IPS-NIHi11 (cell line): ENCODE results near the gene ZHX3.
A peak's percentile ranks its signal among the peaks of the same experiment; 100 is the strongest.

ENCODE experiments used
- DNase-seq: peaks from one replicate; pipeline ENCODE4 v3.0.0; 2012; ENCODE audit warnings: mixed read lengths, low spot score

ZHX3 gene, protein sequence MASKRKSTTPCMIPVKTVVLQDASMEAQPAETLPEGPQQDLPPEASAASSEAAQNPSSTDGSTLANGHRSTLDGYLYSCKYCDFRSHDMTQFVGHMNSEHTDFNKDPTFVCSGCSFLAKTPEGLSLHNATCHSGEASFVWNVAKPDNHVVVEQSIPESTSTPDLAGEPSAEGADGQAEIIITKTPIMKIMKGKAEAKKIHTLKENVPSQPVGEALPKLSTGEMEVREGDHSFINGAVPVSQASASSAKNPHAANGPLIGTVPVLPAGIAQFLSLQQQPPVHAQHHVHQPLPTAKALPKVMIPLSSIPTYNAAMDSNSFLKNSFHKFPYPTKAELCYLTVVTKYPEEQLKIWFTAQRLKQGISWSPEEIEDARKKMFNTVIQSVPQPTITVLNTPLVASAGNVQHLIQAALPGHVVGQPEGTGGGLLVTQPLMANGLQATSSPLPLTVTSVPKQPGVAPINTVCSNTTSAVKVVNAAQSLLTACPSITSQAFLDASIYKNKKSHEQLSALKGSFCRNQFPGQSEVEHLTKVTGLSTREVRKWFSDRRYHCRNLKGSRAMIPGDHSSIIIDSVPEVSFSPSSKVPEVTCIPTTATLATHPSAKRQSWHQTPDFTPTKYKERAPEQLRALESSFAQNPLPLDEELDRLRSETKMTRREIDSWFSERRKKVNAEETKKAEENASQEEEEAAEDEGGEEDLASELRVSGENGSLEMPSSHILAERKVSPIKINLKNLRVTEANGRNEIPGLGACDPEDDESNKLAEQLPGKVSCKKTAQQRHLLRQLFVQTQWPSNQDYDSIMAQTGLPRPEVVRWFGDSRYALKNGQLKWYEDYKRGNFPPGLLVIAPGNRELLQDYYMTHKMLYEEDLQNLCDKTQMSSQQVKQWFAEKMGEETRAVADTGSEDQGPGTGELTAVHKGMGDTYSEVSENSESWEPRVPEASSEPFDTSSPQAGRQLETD

GRCh38 chr20:41317546-41318270 lies at the start of gene ZHX3:
Gene ZHX3, minus strand, starts transcription at chr20:41317731. Its CDS starts 112,815 bp downstream, at chr20:41204916.
- peak; percentile 100 for DNase-seq

DNA sequence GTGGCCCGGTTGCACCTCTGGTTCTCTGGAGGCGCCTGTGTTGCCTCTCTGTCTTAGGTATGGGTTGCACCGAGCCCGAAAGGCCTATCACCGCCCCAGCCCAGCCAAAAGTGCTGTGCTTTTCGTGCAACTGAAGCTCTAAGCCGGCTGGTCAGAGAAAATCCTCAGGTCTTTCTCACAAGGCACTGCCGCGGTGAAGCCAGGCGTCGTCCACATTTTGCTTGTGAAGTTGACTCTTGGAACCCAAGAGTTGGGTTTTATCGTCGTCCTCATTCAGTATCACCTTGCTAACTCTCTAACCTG lies 49.8 kb upstream of the ZHX3 start:
- DNase-seq = peak; percentile 47

GRCh38 chr20:41366546-41367392 lies 49.2 kb upstream of the ZHX3 start, which contains the start of gene EMILIN3:
Gene EMILIN3, minus strand, starts transcription at chr20:41366818. Its CDS starts 184 bp downstream, at chr20:41366634.
- DNase-seq = peak; percentile 88

DNA sequence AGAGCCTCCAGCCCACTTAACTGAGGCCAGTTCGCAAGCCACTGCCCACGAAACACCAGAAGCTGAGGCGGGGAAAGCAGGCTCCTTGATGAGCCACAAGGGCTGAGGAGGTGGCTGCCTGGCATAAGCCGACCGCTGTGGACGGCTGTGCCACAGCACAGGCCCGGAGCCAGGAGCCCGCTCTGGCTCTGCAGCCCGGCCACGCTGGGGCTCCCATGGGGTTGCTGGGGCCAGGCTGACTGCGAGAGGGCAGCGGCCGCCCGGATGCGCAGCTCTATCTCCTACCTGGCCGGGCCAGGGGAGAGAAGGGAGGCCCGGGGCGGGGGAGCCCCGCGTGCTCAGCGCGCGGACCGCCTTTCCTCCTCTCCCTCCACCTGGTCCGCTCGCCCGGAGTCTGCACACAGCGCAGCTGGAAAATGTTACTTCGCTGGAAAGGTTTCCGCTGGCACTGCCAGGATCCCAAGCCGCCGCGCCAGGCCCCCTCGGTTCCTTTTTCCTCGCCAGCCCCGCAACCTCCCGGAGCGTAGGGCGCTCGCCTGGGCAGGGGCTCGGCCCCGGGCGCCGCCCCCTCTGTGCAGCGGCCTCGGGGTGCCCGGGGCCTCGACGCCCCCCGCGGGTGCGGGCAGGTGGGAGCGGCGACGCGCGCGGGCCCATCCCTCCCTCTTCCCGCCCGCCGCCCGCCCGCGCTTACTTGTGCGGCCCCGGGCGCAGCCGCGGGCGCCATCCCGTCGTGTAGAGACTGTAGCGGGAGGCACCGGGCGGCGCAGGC lies 48.4 kb upstream of the ZHX3 start:
- DNase-seq = peak; percentile 69

DNA sequence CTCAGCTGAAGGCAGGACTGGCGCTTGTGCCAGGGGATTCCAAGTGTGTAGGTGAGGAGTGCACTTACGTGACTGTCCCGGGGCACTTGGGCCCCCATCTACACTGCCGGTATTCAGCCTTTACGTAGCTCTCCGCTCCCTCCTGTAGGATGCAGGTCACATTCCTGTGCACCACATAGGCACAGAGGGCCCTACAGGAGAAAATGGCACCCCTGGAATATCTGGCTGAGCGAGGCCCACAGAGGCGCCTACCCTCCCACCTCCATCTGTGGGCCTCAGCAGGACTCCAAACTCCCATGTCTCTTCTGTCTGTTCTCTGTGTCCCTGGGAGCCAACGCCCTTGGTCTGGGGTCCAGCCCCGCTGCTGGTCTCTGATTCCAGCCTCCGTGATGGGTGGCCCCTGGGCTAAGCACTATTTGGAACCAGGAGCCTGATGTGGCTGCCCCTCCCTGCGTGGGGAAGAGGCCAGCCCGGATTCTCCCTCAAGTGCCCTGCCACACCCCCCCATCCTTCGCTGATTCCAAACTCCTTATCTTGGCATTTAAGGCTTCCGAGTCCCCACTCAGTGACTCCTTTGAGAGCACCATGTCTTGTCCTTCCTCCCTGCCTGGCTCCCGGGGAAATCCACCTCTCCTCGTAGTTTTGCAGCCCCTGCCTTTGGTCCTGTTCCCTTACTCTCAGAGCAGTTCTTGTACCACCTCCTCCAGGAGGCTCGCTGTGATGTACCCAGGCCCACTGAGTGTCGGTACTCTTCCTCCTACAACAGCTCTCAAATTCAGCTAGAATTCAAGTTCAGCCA lies 47.6 kb upstream of the ZHX3 start:
- no peak for DNase-seq

DNA sequence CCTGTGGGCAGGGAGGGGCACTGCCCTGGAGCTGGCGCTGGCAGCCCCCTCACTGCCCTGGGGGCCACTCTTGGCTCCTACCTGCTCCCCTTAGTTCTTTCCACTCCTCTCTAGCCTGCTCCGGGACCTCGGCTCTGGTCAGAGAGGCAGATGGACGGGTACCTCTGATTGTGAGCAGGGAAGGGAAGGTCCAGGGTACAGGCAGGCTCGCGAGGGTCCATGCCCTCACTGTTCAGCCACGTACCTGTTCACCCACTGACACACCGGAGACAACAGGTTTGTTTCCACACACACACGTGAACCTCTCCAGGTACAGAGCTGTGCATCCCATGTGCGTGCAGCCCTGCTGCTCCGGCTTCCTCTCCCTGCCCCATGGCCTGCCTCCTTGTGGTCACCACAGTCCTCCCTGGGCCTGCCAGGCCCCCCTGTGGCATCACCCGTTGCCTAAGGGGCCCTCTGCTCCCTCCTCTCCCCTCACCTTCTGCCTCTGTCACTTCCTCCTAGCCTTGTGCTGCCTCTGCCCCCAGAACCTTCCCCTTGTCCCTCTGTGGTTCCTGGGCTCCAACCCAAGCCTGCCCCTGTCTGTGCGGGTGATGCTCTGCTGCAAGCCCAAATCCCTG lies 46.8 kb upstream of the ZHX3 start:
- no peak for DNase-seq

- no peak for DNase-seq
Measured at GRCh38 chr20:41363601-41364000, 46.1 kb upstream of the ZHX3 start.

DNA sequence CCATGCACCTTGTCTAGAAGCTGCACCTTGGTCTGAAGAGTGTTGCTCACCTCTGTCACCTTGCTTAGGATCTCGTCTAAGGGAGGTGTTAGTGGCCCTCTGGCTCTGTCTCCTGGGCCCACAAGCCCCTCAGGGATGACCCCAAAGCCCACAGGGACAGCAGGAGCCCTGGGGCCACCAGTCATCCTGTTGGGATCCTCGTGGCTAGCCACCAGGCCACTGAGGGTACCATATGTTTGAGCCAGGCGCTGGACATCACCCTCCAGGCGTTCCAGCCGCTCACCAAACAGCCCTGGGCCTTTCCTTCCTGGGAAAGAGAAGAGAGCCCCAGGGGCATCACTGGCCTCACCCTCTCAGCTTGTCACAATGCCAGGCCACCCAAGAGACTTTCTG lies 45.2 kb upstream of the ZHX3 start:
- no peak for DNase-seq

- no peak for DNase-seq
Measured at GRCh38 chr20:41361757-41362747, 44.5 kb upstream of the ZHX3 start.

DNA sequence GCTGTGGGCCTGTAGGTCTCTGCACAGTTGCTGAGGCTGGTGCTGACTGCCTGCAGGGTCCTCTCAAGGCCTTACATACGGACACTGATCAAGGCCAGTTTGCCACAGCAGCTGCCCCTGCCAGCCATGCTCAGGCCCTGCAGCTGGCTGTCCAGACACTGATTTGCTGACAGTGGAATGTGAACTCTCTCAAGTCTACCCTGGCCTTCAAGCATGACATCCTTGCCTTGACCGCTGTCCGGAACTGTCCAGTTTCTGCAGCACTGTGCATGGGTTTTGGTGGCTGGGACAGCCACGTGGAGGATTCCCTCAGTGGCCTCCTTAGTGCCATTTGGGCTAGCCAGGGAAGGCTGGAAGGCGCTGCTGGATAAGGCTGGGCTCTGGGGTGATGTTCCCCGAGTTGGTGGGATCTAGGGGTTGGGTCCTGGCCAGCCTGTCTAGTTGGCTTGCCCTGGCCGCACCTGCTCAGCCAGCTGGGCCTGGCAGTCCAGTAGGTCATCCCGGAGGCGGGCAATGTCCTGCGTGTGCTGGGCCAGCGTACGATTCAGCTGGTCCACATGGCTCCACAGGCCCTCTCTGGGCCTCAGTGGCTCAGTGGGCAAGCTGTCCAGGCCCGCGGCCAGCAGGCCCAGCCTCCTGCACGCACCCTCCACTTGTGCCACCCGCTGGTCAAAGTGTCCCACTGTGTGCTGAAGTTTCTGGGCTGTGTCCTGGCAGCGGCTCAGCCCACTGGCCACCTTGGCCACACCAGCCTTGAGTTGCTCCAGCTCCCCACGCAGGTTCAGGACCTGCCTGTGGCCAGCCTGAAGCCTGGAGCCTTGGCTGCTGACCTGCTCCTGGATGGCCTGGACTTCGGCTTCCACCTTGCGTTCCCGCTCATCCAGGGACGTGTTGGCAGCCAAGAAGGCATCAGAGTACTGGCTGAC lies 43.6 kb upstream of the ZHX3 start:
- DNase-seq = no peak

DNA sequence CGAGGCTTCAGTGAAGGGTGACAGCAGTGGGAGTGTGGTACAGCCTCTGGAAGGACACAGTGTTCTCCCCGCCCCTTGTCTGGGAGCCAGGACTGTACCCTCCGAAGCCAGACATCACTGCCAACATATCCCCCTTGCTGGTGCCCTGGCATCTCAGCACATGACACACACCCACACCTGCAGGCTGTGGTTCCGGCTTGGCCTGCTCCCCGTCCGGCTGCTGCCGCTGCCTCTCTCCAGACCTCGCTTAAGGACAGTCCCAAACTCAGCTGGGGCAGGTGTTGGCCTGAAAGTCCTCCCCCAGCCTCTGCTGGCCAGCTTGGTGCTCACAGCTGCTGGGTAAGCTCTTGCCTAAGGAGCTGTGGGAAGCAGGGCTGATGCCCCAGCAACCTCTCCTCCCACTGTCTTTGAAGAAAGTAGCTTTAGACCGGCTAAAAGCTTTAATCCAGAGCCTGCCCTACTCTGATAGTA lies 42.0 kb upstream of the ZHX3 start:
- DNase-seq = no peak

GRCh38 chr20:41358717-41359116 lies 41.2 kb upstream of the ZHX3 start:
- DNase-seq = no peak

GRCh38 chr20:41358230-41358629 lies 40.7 kb upstream of the ZHX3 start:
- DNase-seq = no peak

GRCh38 chr20:41357424-41358163 lies 40.1 kb upstream of the ZHX3 start:
- no peak for DNase-seq

DNA sequence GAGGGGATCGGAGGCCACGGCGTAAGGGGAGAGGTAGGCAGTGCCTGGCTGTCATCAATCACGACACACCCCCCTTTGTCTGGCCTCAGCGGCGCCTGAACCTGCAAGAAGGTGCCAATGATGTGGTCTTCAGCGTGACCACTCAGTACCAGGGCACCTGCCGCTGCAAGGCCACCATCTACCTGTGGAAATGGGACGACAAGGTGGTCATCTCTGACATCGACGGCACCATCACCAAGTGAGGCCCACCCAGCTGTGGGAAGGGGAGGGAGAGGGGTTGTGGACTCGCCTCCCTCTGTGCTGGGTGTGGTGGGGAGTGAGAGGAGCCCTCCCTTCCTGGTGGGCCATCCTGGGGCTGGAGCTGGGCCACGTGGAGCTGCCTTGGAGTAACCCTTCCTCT lies 39.4 kb upstream of the ZHX3 start:
- DNase-seq = no peak

DNA sequence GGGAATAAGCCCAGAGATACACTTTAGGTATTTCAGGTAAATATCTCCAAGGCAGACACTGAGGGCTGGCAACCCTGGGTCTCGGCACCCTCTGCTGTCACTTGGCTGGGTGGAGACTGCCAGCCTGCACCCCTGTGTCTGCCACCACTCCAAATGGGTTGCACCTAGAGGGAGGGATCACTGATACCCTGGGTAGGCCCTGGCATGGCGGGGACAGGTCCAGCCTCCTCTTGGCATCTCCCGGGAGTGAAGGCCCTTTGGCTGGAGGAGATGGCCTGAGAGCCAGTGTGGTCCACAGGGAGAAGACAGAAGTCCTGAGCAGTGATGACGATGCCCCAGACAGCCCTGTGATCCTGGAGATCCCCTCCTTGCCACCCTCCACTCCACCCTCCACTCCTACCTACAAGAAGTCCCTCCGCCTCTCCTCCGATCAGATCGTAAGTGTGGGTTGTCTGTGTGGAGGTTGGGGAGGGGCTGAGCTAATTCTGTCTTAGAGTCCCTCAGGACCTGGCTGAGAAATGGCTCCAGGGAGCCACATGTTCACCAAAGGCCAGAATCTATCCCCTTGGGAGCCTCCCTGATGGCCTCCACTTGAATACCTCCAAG lies 38.2 kb upstream of the ZHX3 start:
- no peak for DNase-seq
